SK-N-SH treated with all-trans-retinoic acid at 6 μM for 48 hours (cell line): ENCODE measurements around the gene MBOAT7.

ENCODE experiments used
- ATAC-seq: fragments of 200-7000 bp; cut with Tn5 transposase; 3 replicates; pipeline ENCODE4 v1.9.1; 2020; ENCODE audit warnings: mild to moderate bottlenecking, moderate library complexity
- ARNTL ChIP-seq: fragments of 450-650 bp; formaldehyde crosslinking; IDR thresholded peaks from 2 replicates; pipeline ENCODE4 v1.5.0; 2020; ENCODE audit warnings: low read depth, mild to moderate bottlenecking, moderate library complexity, borderline replicate concordance
- BACH2 ChIP-seq: fragments of 250-450 bp; sonication (Bioruptor Pico); IDR thresholded peaks from 2 replicates; pipeline ENCODE4 v1.9.0; 2021; ENCODE audit warnings: mild to moderate bottlenecking, borderline replicate concordance
- CSDC2 ChIP-seq: fragments of 250-450 bp; sonication (Bioruptor Pico); IDR thresholded peaks from 2 replicates; pipeline ENCODE4 v1.5.0; 2020; ENCODE audit warnings: mild to moderate bottlenecking, moderate library complexity
- CSRNP3 ChIP-seq: fragments of 250-450 bp; sonication (Bioruptor Pico); IDR thresholded peaks from 2 replicates; pipeline ENCODE4 v1.5.1; 2021; ENCODE audit warnings: mild to moderate bottlenecking, moderate library complexity
- ESRRG ChIP-seq: fragments of 250-450 bp; sonication (Bioruptor Pico); IDR thresholded peaks from 2 replicates; pipeline ENCODE4 v1.6.1; 2021; ENCODE audit warnings: mild to moderate bottlenecking
- GLIS3 ChIP-seq: fragments of 250-450 bp; sonication (Bioruptor Pico); IDR thresholded peaks from 2 replicates; pipeline ENCODE4 v1.5.0; 2020; ENCODE audit warnings: mild to moderate bottlenecking, moderate library complexity
- ISL1 ChIP-seq: fragments of 250-450 bp; sonication (Bioruptor Pico); IDR thresholded peaks from 2 replicates; pipeline ENCODE4 v2.1.2; 2022; ENCODE audit warnings: mild to moderate bottlenecking, moderate library complexity
- OSR1 ChIP-seq: fragments of 250-450 bp; sonication (Bioruptor Pico); IDR thresholded peaks from 2 replicates; pipeline ENCODE4 v1.8.0; 2022; ENCODE audit warnings: moderate library complexity, mild to moderate bottlenecking, inconsistent platforms
- PATZ1 ChIP-seq: fragments of 250-450 bp; sonication (Bioruptor Pico); IDR thresholded peaks from 2 replicates; pipeline ENCODE4 v1.8.0; 2020; ENCODE audit warnings: mild to moderate bottlenecking, moderate library complexity, borderline replicate concordance
- POU6F1 ChIP-seq: fragments of 250-450 bp; sonication (Bioruptor Pico); IDR thresholded peaks from 2 replicates; pipeline ENCODE4 v1.8.0; 2021; ENCODE audit warnings: low read depth, mild to moderate bottlenecking, moderate library complexity, borderline replicate concordance
- PPARA ChIP-seq: fragments of 250-450 bp; sonication (Bioruptor Pico); IDR thresholded peaks from 2 replicates; pipeline ENCODE4 v1.5.0; 2020; ENCODE audit warnings: mild to moderate bottlenecking, borderline replicate concordance
- RARB ChIP-seq: fragments of 250-450 bp; sonication (Bioruptor Pico); IDR thresholded peaks from 2 replicates; pipeline ENCODE4 v1.8.0; 2021; ENCODE audit warnings: mild to moderate bottlenecking, moderate library complexity
- TCF4 ChIP-seq: fragments of 250-450 bp; sonication (Bioruptor Pico); IDR thresholded peaks from 2 replicates; pipeline ENCODE4 v1.8.0; 2021; ENCODE audit warnings: mild to moderate bottlenecking, moderate library complexity, borderline replicate concordance
- TOX ChIP-seq: fragments of 250-450 bp; sonication (Bioruptor Pico); IDR thresholded peaks from 2 replicates; pipeline ENCODE4 v1.8.0; 2021; ENCODE audit warnings: mild to moderate bottlenecking, moderate library complexity, borderline replicate concordance
- TSHZ2 ChIP-seq: fragments of 250-450 bp; sonication (Bioruptor Pico); IDR thresholded peaks from 2 replicates; pipeline ENCODE4 v1.5.0; 2020; ENCODE audit warnings: mild to moderate bottlenecking, moderate library complexity
- ZC3H10 ChIP-seq: fragments of 250-450 bp; sonication (Bioruptor Pico); IDR thresholded peaks from 2 replicates; pipeline ENCODE4 v1.5.1; 2021; ENCODE audit warnings: mild to moderate bottlenecking, moderate library complexity
- ZNF70 ChIP-seq: fragments of 450-650 bp; formaldehyde crosslinking; IDR thresholded peaks from 2 replicates; pipeline ENCODE4 v1.5.0; 2020; ENCODE audit warnings: mild to moderate bottlenecking, moderate library complexity

The MBOAT7 gene

GRCh38 chr19:54191811-54192453 is 2.6 kb upstream of the MBOAT7 start:
- ATAC-seq = no peak
- no peak for TF ChIP-seq ESRRG
- no peak for TF ChIP-seq BACH2

GRCh38 chr19:54191011-54191810 is 1.8 kb upstream of the MBOAT7 start, which contains the start of gene TSEN34:
TSS of gene TSEN34 (plus strand) at chr19:54191308. CDS start at chr19:54191365, 57 bp downstream.
- TF ChIP-seq ZC3H10 (CRISPR knock-in tag) = no peak
- TF ChIP-seq PPARA (CRISPR knock-in tag) = no peak
- no peak for TF ChIP-seq GLIS3 (CRISPR knock-in tag)
- no peak for TF ChIP-seq TOX (CRISPR knock-in tag)
- TF ChIP-seq TSHZ2 (CRISPR knock-in tag) = no peak
- TF ChIP-seq TCF4 (CRISPR knock-in tag) = no peak
- no peak for TF ChIP-seq RARB (CRISPR knock-in tag)
- no peak for TF ChIP-seq ARNTL (CRISPR knock-in tag)
- peak; percentile 48 for ATAC-seq

GRCh38 chr19:54190503-54191010 is 1.2 kb upstream of the MBOAT7 start:
- TF ChIP-seq CSRNP3 (no peak), ZNF70 (CRISPR knock-in tag) (no peak), ZC3H10 (CRISPR knock-in tag) (no peak), TSHZ2 (CRISPR knock-in tag) (no peak), PATZ1 (CRISPR knock-in tag) (no peak), GLIS3 (CRISPR knock-in tag) (no peak), ARNTL (CRISPR knock-in tag) (no peak), ISL1 (CRISPR knock-in tag) (no peak), POU6F1 (CRISPR knock-in tag) (no peak), OSR1 (CRISPR knock-in tag) (no peak), CSDC2 (no peak)
- ATAC-seq = peak; percentile 79
